NOMO-1 treated with DMSO at 0.1 percent for 48 hours (cell line): Measurements from ENCODE around the gene SAMSN1.

Experiments used
- DNase-seq: peaks from one replicate; lab custom pipeline; 2025; ENCODE audit not compliant: unreplicated experiment; lab: John Stamatoyannopoulos, UW

The SAMSN1 gene

GRCh38 chr21:14545906-14546480, at the start of gene SAMSN1:
TSS of gene SAMSN1 (minus strand) at chr21:14546315. CDS start at chr21:14546261, 54 bp downstream.
- DNase-seq = peak; percentile 89

GRCh38 chr21:14595449-14595848, 49.3 kb upstream of the SAMSN1 start:
- no peak for DNase-seq

- DNase-seq = no peak
Observed at GRCh38 chr21:14594967-14595366, 48.9 kb upstream of the SAMSN1 start.

- no peak for DNase-seq
Observed at GRCh38 chr21:14593230-14593629, 47.1 kb upstream of the SAMSN1 start.

- DNase-seq = no peak
Observed at GRCh38 chr21:14592296-14593000, 46.3 kb upstream of the SAMSN1 start.

GRCh38 chr21:14591882-14592281, 45.8 kb upstream of the SAMSN1 start:
- DNase-seq = peak; percentile 78

GRCh38 chr21:14591377-14591776, 45.3 kb upstream of the SAMSN1 start:
- DNase-seq = no peak

- DNase-seq = peak; percentile 17
Observed at GRCh38 chr21:14589855-14590563, 43.9 kb upstream of the SAMSN1 start.

- DNase-seq = no peak
Observed at GRCh38 chr21:14587266-14587665, 41.2 kb upstream of the SAMSN1 start.

- peak; percentile 59 for DNase-seq
Observed at GRCh38 chr21:14585122-14585521, 39.0 kb upstream of the SAMSN1 start.

- DNase-seq = no peak
Observed at GRCh38 chr21:14584357-14585095, 38.4 kb upstream of the SAMSN1 start.

GRCh38 chr21:14583629-14584255, 37.6 kb upstream of the SAMSN1 start:
- no peak for DNase-seq

- DNase-seq = no peak
Observed at GRCh38 chr21:14582934-14583628, 37.0 kb upstream of the SAMSN1 start.

GRCh38 chr21:14581902-14582457, 35.9 kb upstream of the SAMSN1 start:
- DNase-seq = no peak

GRCh38 chr21:14573244-14573643, 27.1 kb upstream of the SAMSN1 start:
- no peak for DNase-seq

- peak; percentile 57 for DNase-seq
Observed at GRCh38 chr21:14572204-14572780, 26.2 kb upstream of the SAMSN1 start.

GRCh38 chr21:14569868-14570267, 23.8 kb upstream of the SAMSN1 start:
- DNase-seq = no peak

- peak; percentile 34 for DNase-seq
Observed at GRCh38 chr21:14569026-14569621, 23.0 kb upstream of the SAMSN1 start.
